Activated T-helper 1 cell treated with anti-CD3 and anti-CD28 coated beads, Interleukin-12 subunit alpha, Interleukin-12 subunit beta, Interleukin-2, Interleukin-4 antibody, amounts not matched to agents 30 ng/mL and 10 ng/mL and 1 ng/mL, durations not matched to agents 14 hours and 24 hours and 36 hours (primary cell): ENCODE measurements around the gene CXorf58. TPM values are rescaled to one million over a fixed set of nuclear protein-coding genes. Genes with fewer than 3 reads are reported as not detected.
"Not testable (repeated sequence)": the region's sequence is repeated elsewhere in the genome, so short reads cannot be mapped to it uniquely, and the experiment has no call there.

Experiments
- DNase-seq: peaks from one replicate; pipeline ENCODE4 v3.0.0; 2021; ENCODE audit warnings: low spot score
- H3K27ac Mint-ChIP-seq: one replicate; pipeline ENCODE4 v1.8.0; 2021; ENCODE audit warnings: mild to moderate bottlenecking, mixed read lengths
- H3K27me3 Mint-ChIP-seq: one replicate; pipeline ENCODE4 v1.8.0; 2022; ENCODE audit warnings: mild to moderate bottlenecking, moderate library complexity, mixed read lengths; ENCODE audit not compliant: insufficient read depth
- H3K36me3 Mint-ChIP-seq: one replicate; pipeline ENCODE4 v1.8.0; 2021; ENCODE audit warnings: low read depth, mixed read lengths
- H3K4me1 Mint-ChIP-seq: one replicate; pipeline ENCODE4 v1.8.0; 2021; ENCODE audit warnings: low read depth, mixed read lengths
- H3K4me3 Mint-ChIP-seq: one replicate; pipeline ENCODE4 v1.8.0; 2021; ENCODE audit warnings: mild to moderate bottlenecking, moderate library complexity, mixed read lengths
- H3K9me3 Mint-ChIP-seq: one replicate; pipeline ENCODE4 v1.8.0; 2021; ENCODE audit warnings: mixed read lengths
- intact Hi-C: fragments of 100-400 bp; cut with micrococcal nuclease; formaldehyde crosslinking; loops from one replicate; pipeline ENCODE4 v1.15.1; 2024
- total RNA-seq: library from RNA; stranded (reverse); gene quantifications from 2 replicates; pipeline ENCODE4 v1.2.3, GENCODE V29; 2022

The CXorf58 gene
- total RNA-seq, 1 donor from 2014 or later = not detected

DNA sequence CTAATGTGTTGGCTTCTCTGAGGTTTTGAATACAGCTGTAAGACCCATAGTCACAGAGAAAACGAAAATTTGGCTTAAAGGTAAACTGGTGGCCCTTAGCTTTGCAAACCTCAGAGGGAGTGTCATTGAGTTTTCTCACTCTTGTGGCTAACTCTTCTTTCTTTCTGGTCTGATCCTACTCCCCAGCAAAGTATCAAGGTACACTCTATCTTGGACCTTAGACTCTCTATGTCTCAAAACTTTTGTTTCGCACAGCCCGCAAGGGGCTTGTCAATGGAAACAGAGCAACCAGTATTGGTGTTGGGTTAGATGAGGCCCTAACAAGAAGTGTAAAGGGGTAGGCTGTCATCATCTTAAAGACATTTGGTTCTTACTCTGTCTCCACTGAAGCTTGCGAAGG lies 19.9 kb upstream of the CXorf58 start:
- no peak overlapping the region for H3K4me3 Mint-ChIP-seq

DNA sequence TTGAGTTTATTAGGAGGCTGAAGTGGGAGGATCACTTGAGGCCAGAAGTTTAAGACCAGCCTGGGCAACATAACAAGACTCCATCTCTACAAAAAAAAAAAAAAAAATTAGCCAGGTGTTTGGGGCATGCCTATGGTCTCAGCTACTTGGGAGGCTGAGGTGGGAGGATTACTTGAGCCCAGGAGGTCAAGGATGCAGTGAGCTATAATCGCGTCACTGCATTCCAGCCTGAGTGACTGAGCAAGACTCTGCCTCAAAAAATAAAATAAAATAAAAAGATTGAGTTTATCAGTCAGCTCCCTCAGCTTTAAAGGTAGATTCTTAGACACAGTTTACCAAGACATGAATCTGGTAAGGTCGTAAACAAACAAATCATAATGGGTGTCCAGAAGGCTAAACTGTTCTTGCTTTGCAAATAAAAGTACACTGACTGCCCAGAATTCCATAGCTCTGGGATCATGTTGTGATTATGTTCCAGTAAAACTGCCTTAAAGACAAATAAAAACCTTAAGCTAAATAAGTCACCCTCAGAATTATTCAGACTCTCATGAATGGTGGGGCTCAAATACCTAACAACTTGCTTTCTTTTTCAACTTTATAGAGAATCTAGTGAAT lies 18.8 kb upstream of the CXorf58 start:
- no peak for DNase-seq
- intact Hi-C loops = no loop called here
- peaks cover 6% of the 10 kb centered on the region for H3K36me3 Mint-ChIP-seq
- H3K27ac Mint-ChIP-seq = no peak overlapping the region
- H3K4me3 Mint-ChIP-seq = no peak overlapping the region
- peaks cover 8% of the 10 kb centered on the region for H3K4me1 Mint-ChIP-seq
- H3K27me3 Mint-ChIP-seq = no peaks in the 10 kb centered on the region
- no peaks in the 10 kb centered on the region for H3K9me3 Mint-ChIP-seq

More for the DNA sequence above, 19.9 kb upstream of the CXorf58 start:
- intact Hi-C loops = no loop called here
- peaks cover 6% of the 10 kb centered on the region for H3K36me3 Mint-ChIP-seq
- no peaks in the 10 kb centered on the region for H3K27me3 Mint-ChIP-seq
- no peak for DNase-seq
- no peaks in the 10 kb centered on the region for H3K9me3 Mint-ChIP-seq
- H3K27ac Mint-ChIP-seq = no peak overlapping the region
- peaks cover 13% of the 10 kb centered on the region for H3K4me1 Mint-ChIP-seq

DNA sequence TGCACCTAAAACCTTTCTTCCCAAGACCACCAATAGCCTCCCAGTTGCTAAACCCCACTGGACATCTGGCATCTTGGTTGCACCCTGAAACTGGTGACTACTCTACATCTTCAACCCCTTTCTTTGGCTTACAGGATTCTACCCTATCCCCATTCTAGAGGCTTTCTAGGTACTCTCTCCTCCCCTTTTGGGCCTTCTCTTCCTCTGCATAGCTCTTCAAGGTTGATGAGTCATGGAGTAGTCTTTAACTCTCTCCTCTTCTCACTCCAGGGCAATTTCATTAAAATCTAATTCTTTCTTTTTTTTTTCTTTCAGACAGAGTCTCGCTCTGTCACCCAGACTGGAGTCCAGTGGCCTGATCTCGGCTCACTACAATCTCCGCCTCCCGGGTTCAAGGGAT lies 16.9 kb upstream of the CXorf58 start:
- H3K36me3 Mint-ChIP-seq = no peaks in the 10 kb centered on the region
- H3K27me3 Mint-ChIP-seq = no peaks in the 10 kb centered on the region

DNA sequence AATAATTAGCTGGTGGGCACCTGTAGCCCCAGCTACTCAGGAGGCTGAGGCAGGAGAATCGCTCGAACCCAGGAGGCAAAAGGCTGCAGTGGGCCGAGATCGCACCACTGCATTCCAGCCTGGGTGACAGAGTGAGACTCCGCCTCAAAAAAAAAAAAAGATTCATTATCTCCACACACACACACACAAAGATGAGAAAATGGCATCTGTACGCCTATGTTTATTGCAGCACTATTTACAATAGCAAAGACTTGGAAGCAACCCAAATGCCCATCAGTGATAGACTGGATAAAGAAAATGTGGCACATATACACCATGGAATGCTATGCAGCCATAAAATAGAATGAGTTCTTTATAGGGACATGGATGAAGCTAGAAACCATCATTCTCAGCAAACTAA lies 12.8 kb upstream of the CXorf58 start:
- H3K4me3 Mint-ChIP-seq, H3K27ac Mint-ChIP-seq, H3K27me3 Mint-ChIP-seq: not testable (repeated sequence)

More for the DNA sequence above, 16.9 kb upstream of the CXorf58 start:
- Mint-ChIP-seq H3K4me1 (no peaks in the 10 kb centered on the region), H3K4me3 (no peak overlapping the region), H3K9me3 (no peaks in the 10 kb centered on the region), H3K27ac (no peak overlapping the region)
- intact Hi-C loops = no loop called here
- DNase-seq = no peak

DNA sequence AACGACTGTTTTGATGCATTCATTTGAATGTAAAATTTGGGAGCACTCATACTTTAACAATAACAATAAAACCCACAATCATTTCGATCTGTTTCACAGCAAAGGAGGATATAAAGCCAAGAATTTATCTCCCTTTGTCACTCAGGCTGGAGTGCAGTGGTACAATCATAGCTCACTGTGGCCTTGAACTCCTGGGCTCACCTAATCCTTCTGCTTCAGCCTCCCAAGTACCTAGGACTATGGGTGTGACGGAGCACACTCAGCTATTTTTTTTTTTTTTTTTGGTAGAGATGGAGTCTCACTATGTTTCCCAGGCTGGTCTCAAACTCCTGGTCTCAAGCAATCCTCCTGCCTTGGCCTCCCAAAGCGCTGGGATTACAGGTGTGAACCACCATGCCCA lies 11.3 kb upstream of the CXorf58 start:
- H3K9me3 Mint-ChIP-seq, H3K4me1 Mint-ChIP-seq, DNase-seq, intact Hi-C loops, H3K4me3 Mint-ChIP-seq, H3K36me3 Mint-ChIP-seq, H3K27ac Mint-ChIP-seq, H3K27me3 Mint-ChIP-seq: not testable (repeated sequence)

More for the DNA sequence above, 12.8 kb upstream of the CXorf58 start:
- intact Hi-C loops, H3K36me3 Mint-ChIP-seq, H3K4me1 Mint-ChIP-seq, H3K9me3 Mint-ChIP-seq, DNase-seq: not testable (repeated sequence)

DNA sequence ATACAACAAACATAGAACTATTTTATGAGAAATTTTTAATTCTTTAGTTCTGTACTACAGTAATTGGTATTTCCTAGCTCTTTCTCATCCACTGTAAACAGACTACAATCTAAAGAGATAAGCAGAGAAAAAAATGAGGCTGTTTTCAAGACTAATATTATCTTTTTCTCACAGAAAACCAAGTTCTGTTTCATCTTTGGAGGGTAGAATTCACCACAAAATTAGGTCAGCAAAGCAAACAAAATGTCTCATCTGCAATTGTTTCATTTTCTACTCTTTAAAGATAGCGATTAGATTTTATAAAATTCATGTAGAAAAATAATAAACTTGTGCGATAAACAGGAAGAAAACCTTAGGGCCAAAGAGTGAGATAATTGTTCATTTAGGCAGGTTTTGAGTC lies 10.8 kb upstream of the CXorf58 start:
- no peaks in the 10 kb centered on the region for H3K4me1 Mint-ChIP-seq
- H3K27ac Mint-ChIP-seq = no peak overlapping the region
- DNase-seq = no peak
- no peaks in the 10 kb centered on the region for H3K27me3 Mint-ChIP-seq
- no peaks in the 10 kb centered on the region for H3K36me3 Mint-ChIP-seq
- H3K9me3 Mint-ChIP-seq = no peaks in the 10 kb centered on the region
- intact Hi-C loops = no loop called here
- no peak overlapping the region for H3K4me3 Mint-ChIP-seq

DNA sequence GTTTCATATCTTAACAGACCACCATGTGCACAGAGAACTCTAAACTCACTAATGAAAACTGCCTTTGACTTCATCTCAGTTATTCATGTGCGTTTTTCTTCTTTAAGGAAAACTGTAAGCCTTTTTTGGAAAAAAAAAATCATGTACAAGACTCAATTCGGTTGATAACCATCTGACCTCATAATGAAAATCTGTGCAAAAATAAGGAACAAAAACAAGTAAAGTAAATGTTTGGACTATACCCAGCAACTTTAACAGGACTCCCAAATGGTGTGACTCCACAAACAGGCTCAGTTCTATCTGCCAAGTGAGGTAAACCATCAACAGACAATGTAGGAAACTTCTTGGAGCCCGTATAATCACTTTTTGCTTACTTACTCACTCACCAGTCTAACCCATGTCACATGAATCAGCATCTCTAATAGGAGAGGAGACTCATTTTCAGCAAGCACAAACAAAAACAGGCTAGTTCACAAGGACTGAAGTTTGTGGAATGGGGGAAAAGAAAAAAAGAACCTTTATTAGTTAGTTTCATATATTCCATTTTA lies 9.3 kb upstream of the CXorf58 start:
- Mint-ChIP-seq H3K27me3 (no peaks in the 10 kb centered on the region), H3K27ac (no peak overlapping the region), H3K4me1 (no peaks in the 10 kb centered on the region), H3K4me3 (no peak overlapping the region), H3K36me3 (no peaks in the 10 kb centered on the region), H3K9me3 (no peaks in the 10 kb centered on the region)
- intact Hi-C loops = no loop called here
- no peak for DNase-seq

DNA sequence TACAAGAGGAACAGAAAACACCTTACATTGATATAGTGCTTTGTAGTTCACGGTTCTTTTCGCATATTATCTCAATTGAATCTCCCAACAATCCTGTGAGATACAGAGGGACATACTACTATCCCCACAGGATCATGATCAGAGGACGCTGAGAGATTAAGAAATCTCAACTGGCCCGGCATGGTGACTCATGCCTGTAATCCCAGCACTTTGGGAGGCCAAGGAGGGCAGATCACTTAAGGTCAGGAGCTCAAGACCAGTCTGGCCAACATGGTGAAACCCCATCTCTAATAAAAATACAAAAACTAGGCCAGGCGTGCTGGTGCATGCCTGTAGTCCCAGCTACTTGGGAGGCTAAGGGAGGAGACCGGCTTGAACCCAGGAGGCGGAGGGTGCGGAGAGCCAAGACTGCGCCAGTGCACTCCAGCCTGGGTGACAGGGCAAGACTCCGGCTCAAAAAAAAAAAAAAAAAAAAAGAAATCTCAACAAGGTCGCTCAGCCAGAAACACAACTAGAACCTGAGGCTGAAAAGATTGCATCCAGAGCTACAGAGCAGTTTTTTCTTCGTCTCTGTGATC lies 7.5 kb upstream of the CXorf58 start:
- Mint-ChIP-seq H3K27me3 (no peaks in the 10 kb centered on the region), H3K36me3 (no peaks in the 10 kb centered on the region), H3K27ac (no peak overlapping the region), H3K4me1 (peaks cover 5% of the 10 kb centered on the region), H3K4me3 (no peak overlapping the region), H3K9me3 (no peaks in the 10 kb centered on the region)
- no peak for DNase-seq
- intact Hi-C loops = loop anchor here (10.0 kb wide), 1 partner anchor 236 kb away; the partner anchor contains the start of gene PRDX4

DNA sequence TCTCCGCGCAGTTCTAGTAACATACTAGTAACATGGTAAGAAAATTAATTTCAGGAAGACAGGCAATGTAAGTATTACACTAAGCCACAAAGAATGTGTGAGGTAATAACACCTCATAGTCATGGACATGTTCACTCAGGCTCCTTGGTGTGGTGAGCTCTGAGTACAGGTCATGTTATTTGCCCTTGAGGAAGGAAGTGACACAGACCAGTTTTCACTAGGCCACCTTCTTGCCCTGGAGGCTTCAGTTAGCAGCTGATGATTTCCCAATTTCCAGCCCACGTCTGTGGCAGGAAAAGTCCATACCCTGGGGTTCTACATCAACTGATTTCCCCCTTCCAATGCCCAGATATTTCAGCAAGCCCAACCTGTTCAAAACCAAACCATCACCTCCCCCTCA lies 6.7 kb upstream of the CXorf58 start:
- no peak for DNase-seq
- no peaks in the 10 kb centered on the region for H3K27me3 Mint-ChIP-seq
- no peaks in the 10 kb centered on the region for H3K36me3 Mint-ChIP-seq
- H3K4me3 Mint-ChIP-seq = no peak overlapping the region
- no peak overlapping the region for H3K27ac Mint-ChIP-seq
- H3K4me1 Mint-ChIP-seq = peaks cover 5% of the 10 kb centered on the region
- H3K9me3 Mint-ChIP-seq = no peaks in the 10 kb centered on the region
- intact Hi-C loops = loop anchor here (10.0 kb wide), 1 partner anchor 236 kb away; the partner anchor contains the start of gene PRDX4

DNA sequence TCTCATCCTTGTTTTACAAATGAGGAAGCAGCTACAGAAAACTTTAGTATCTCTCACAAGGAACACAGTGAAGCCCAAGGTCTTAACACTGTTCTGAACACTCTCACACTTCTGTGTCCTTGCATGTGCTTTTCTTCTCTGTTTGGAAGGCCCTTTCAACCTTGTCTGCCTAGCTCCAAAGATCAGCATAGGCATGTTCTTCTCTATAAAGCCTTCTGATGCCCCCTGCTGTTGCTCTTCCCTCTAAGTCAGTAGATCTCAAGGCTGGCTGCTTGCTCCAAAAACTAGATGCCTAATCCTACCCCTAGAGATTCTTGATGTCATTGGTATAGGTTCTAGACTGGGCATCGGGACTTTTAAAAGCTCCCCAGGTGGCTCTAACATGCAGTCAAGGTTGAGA lies 6.0 kb upstream of the CXorf58 start:
- DNase-seq = peak; percentile 9
- Mint-ChIP-seq H3K27me3 (no peaks in the 10 kb centered on the region), H3K27ac (no peak overlapping the region), H3K9me3 (no peaks in the 10 kb centered on the region), H3K36me3 (no peaks in the 10 kb centered on the region), H3K4me3 (no peak overlapping the region), H3K4me1 (peaks cover 5% of the 10 kb centered on the region)
- intact Hi-C loops = loop anchor here (1.0 to 10.0 kb wide), 5 partner anchors 121 to 265 kb away; partner anchors contain the start of gene PRDX4

DNA sequence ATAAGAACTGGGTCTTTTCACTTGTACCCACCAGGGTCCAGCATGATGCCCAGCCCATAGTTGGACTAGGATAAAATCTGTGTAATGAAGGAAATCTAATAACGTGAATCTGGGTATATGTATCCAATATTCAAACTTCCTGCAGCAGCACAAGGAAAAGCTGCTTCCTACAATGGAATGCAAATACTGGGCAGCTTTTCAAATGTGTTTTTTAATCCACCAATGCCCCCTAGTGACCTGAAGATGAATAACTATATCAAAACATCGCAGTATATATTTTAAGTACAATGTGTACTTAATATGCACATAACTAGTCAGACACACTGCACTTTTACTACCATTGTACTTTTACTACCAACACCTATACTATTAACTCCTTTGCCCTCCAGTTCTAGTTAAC lies 5.4 kb upstream of the CXorf58 start:
- no peak for DNase-seq
- intact Hi-C loops = loop anchor here (1.0 to 10.0 kb wide), 5 partner anchors 121 to 265 kb away; partner anchors contain the start of gene PRDX4

DNA sequence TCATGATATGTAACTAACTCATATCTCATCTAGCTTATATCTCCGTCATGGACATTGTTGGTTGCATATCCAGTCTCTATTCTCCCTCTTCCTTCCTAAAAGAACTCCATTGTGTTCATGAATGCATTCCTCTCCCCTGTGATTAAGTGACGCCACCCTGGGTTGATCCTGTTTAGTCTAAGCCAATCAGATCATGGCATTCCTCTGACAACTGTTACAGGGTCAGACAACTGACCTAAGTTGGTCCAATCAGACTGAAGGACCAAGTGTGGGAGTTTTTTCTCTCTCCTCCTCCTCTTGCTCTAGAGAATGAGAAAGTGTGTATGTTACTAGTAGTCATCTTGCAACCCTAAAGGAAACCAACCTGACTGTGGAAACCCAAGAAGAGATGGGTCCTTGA lies 3.7 kb upstream of the CXorf58 start:
- intact Hi-C loops = loop anchor here (10.0 kb wide), 1 partner anchor 239 kb away; the partner anchor contains the start of gene PRDX4

More for the DNA sequence above, 5.4 kb upstream of the CXorf58 start:
- no peaks in the 10 kb centered on the region for H3K27me3 Mint-ChIP-seq
- no peaks in the 10 kb centered on the region for H3K9me3 Mint-ChIP-seq
- H3K36me3 Mint-ChIP-seq = no peaks in the 10 kb centered on the region
- H3K4me3 Mint-ChIP-seq = no peak overlapping the region
- no peak overlapping the region for H3K27ac Mint-ChIP-seq
- H3K4me1 Mint-ChIP-seq = peaks cover 5% of the 10 kb centered on the region

DNA sequence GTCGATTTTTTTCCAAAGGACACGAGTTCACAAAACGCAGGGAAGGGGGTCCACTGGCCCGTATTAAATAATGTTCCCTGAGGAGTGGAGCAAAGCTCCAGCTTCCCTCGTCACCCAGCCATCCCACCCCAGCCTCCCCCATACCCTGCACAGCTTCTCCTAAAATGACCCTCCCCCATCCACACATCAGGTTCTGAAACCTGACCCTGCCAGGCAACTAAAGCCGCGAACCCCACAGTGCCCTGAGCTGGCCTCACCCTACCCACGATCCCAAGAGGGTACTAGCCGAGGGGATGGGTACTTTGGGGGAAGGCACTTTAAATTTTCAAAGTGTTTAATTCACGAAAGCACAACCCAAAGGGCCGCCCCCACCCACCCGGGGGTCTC lies 702 bp upstream of the CXorf58 start:
- intact Hi-C loops = loop anchor here (1.0 to 10.0 kb wide), 6 partner anchors 124 to 335 kb away; partner anchors contain the start of genes ACOT9, EIF2S3, PRDX4 and SAT1
- Mint-ChIP-seq H3K4me1 (peaks cover 13% of the 10 kb centered on the region), H3K4me3 (peak overlapping the region; percentile 85), H3K9me3 (no peaks in the 10 kb centered on the region), H3K27ac (peak overlapping the region; percentile 89), H3K36me3 (no peaks in the 10 kb centered on the region), H3K27me3 (no peaks in the 10 kb centered on the region)
- DNase-seq = no peak

More for the DNA sequence above, 3.7 kb upstream of the CXorf58 start:
- no peak for DNase-seq
- H3K27ac Mint-ChIP-seq = peak overlapping the region; percentile 45
- no peak overlapping the region for H3K4me3 Mint-ChIP-seq
- H3K4me1 Mint-ChIP-seq = peaks cover 13% of the 10 kb centered on the region
- H3K9me3 Mint-ChIP-seq = no peaks in the 10 kb centered on the region
- H3K36me3 Mint-ChIP-seq = no peaks in the 10 kb centered on the region
- no peaks in the 10 kb centered on the region for H3K27me3 Mint-ChIP-seq
